ENCODE measurements around the gene HIVEP3.

The HIVEP3 gene

DNA sequence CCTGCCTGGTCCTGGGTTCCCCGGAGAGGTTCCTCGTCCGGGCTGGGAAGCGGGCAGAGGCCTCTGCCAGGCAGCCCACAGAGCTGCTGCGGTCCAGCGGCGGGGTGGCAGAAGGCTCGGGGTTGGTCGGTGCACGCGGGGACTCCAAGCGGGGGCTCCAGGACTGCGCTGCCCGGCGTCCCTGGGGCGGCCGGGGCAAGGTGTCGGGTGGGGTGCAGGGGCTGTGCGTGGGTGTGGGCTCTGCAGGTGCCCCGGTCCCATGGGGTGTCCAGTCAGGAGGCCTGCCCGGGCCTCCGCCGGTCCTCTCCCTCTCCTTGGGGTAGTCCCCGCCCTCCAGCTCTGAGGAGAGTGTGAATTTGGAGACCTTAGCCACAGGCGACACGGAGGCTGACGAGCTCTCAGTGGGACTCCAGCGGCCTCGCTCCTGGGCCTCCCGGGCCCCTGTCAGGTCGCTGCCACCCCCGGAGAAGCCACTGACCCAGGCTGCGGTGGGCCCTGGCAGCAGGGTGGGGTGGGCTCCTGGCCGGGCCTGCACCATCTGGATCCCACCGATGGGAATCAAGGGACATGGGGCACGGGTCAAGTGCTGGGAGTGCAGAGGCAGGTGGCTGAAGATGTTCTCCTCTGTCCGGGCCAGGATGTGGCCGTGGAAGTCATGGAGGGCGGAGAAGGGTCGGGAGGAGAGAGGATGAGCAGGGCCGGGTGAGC, 408.0 kb downstream of the HIVEP3 start:
- DNase-seq (ENCODE audit: low read depth in 2 of 2, low spot score in 1 of 2) = no peak

DNA sequence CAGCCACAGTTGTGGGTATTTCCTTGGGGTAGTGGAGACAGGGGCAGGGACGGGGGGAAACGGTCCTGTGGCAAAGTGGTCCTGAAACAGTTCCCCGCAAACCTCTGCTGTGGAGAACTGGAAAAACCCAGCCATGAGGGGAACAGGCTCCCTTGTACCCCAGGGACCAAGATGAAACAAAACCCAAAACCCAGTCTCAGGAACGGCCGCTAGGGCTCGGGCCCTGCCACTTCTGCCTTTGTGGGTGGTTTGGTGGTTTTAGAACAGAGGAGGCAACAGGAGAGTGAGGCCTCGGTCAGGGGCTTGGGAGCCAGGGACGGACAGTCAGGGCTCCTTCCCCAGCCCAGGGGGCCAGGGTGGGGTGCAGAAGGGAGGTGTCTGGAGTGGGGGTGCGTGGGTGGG, 409.5 kb downstream of the HIVEP3 start:
- DNase-seq (ENCODE audit: low read depth in 2 of 2, low spot score in 1 of 2) = no peak

DNA sequence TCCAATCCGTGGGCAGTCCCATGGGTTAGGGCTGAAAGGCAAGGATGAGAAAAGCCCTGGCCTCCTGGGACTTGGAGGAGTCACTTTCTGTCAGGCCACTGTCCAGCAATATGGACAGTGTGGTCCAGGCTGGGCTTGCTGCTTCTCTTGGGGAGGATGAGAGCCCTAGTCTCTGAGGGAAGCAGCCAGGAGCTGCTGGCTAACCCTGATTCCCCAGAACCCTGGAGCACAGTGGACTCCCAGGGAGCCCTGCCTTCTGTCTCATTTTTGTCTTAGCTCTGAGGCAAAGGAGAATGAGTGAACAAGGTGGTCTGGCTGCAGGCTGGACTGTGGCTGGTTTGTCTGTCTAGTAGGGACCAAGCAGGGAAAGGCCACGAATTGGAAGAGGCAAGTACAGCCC, 410.4 kb downstream of the HIVEP3 start:
- no peak for DNase-seq (ENCODE audit: low read depth in 2 of 2, low spot score in 1 of 2)

DNA sequence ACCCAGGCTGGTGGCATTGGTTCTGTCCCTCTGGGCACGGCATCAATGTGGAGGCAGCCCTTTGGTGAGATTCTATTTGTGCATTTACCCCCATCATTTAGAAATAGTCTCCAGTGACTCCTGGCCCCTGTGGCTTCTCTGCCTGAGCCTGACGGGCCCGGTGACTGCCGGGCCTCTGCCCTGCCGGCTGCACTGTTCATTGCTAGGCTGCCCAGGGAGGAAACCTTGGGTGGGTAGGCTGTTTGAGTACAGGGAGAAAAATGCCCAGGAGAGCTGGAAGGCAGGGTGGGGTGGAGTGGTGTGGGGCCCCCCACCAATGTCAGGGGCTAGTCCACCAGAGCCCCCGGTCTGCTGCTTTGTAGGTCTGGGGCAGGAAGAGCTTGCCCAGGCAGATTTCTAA, 410.9 kb downstream of the HIVEP3 start:
- DNase-seq (ENCODE audit: low read depth in 2 of 2, low spot score in 1 of 2) = no peak

DNA sequence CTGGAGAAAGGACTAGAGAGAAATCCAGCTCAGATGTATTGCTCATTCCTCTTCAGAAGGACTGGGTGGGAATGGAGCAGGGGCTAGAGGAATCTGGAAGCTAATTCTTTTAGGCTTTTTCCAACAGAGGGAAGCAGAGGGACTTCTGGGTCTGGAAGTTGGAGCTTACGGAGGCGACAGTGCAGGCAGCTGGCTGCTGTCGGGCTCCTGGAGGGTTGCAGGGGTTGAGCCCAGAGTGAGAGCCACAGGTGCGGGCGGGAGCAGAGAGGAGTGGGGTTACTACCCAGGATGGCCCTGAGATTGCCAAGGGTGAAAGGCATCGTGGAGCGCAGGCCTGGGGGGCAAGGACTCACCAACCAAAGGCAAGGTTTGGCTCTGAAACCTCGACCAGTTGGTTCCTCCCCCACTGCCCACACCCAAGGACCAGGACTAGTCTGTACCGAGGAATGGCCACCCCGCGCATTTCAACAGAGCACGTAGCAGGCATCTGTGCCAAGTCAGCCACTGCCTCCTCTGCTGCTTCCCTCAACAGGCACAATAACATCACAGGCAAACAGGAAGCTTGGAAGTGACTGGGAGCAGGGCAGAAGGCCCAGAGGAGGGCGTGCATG, 411.5 kb downstream of the HIVEP3 start:
- DNase-seq (ENCODE audit: low read depth in 2 of 2, low spot score in 1 of 2) = no peak

DNA sequence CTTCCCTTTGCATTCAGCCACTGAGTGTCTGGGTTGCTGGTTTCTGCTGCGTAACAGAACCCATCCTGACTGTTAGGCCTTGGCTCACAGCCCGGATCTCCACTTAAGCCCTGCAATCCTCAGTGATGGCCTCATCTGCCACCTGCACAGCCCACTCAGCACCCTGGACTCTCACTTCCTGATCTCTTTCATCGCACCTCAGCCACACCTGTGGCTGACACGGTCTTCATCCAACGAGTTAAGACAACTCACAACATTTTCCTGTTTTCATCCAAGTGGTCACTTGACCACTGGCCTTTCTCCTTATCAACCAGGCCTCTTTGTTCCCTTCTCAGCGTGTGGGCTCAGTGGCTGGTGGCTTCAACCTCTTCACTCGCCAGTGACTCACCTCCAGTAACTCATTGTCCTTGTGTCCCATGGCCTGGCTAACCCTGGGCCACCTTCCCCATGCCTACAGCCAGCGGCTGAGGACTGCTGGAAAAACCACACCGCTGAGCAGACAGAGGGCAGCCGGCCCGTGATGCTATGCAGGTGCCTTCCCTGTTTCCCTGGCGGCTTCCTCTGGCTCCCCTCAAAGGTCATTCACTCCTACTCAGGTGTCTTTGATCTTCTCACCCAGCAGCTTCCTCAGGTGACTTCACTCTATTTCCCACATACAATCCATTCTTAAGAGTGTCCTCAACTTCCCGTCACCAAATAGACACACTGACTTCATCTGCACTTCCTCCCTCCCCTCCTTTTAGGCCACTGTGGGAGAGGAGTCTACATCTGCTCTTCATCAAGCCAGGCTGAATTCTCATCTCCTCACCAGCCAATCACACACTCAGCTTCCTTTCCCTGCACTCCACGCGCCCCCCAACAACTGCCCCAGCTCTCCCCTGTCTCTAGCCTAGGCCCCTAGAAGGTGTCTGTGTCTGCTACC, 414.3 kb downstream of the HIVEP3 start:
- no peak for DNase-seq (ENCODE audit: low read depth in 2 of 2, low spot score in 1 of 2)

DNA sequence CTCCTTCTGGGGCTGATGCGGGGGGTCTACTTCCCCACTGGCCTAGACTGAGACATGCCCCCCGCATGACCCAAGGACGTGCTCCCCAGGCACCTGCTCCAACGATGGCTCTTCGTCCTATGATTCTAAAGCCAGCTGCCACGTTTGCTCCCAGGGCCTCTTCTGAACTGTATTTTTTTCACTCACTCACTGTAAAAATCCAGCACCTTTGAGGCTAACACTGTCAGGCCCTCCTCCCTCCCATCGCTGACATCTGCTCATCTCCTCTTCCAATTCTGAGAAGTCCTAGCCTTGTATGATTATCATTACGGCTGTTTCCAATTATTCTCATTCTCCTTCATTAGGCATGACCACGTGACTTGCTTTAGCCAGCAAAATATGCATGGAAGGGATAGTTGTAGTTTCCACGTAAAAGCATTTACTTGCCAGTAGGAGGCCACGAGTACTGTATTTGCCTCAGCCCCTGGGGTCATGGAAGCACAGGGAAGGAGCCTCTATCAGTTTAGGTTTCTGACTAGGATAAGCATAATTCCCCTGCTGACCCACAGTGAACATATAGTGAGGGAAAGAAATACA, 415.1 kb downstream of the HIVEP3 start:
- no peak for DNase-seq (ENCODE audit: low read depth in 2 of 2, low spot score in 1 of 2)

DNA sequence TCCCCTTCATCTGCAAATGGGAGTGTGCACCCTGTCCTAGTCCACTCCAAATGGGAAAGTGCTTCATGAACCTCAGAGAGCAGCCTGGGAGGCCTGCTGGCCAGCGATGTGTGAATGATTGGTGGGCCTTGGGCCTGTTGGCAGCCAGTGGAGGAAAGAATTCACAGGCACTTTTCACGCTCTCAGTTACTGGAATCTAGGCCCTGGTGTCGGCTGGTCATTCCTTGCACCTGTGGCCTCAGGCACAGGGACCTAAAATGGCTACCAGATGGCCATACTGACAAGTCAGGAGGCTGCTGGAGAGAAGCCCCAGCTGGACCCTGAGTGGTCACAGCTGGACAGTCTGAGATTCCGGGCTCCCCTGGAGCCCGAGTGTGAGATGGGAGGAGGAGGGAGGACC, 415.8 kb downstream of the HIVEP3 start:
- no peak for DNase-seq (ENCODE audit: low read depth in 2 of 2, low spot score in 1 of 2)

DNA sequence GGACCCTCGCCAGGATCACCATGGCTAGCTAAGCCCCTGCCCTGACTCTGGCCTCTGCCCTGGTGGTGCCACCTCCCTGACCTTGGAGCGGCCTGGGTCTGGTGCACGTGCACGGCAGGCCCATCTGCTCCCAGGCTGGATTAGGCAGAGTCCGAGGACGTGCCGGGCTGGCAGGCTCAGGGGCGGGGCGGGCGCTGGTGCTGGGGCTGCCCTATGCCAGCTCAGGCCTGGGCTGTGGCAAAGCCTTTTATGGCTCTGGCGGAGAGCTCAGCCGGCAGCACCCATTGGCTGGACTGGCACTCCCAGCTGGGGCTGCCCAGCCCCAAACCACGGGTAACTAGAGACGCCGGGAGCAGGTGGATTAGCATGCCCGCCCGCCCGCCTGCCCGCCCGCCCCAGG, 417.1 kb downstream of the HIVEP3 start:
- no peak for DNase-seq (ENCODE audit: low read depth in 2 of 2, low spot score in 1 of 2)

DNA sequence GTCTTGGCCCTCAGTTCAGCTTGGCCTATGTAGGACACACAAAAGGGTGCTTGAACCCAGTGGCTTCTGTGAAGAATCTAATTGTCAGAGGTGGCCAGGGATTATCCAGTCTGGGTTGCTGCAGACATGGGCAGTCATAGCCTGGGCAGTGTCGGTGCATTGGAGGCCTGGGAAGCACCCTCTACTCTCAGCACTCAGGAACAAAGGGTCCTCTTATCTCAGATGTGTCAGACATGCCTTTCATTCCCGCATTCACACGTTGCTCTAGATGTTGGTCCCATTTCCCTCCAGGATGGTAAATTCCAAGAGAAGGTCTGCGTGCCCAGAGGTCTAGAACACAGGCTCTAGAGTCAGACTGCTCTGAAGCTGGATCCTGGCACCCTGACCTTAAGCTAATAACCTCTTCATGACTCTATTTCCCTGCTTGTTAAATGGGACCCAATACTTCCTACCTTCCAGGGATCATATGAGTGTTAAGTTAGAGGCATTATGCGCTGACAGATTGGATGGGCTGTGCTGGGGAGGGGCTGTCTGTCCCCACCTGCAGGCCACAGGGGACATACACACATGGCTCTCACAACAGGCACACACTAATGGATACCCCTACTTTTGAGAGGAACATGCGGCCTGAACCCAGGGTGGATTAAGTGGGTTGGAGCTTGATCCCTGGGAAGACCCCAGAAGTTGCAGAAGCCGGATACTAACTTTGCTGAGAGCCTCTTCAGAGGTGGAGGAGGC, 417.8 kb downstream of the HIVEP3 start:
- no peak for DNase-seq (ENCODE audit: low read depth in 2 of 2, low spot score in 1 of 2)

DNA sequence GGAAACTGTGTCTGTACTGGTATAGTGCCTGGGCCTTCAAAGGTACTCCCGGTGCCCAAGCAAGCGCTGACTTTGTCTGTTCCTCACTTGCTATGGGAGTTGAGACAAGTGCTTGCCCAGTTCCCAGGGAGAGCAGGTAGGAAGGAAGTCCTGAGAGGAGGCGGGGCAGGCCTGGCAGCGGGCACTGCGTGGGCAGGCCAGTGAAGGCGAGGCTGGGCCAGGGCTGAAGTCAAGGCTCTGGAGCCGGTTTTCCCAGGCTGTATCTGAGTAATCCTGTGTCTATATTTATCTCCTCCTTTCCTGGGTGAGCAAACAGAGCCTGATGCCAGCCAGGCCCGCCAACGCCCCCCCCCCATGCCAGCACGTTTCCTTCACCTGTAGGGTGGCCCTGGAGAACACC, 418.3 kb downstream of the HIVEP3 start:
- no peak for DNase-seq (ENCODE audit: low read depth in 2 of 2, low spot score in 1 of 2)

DNA sequence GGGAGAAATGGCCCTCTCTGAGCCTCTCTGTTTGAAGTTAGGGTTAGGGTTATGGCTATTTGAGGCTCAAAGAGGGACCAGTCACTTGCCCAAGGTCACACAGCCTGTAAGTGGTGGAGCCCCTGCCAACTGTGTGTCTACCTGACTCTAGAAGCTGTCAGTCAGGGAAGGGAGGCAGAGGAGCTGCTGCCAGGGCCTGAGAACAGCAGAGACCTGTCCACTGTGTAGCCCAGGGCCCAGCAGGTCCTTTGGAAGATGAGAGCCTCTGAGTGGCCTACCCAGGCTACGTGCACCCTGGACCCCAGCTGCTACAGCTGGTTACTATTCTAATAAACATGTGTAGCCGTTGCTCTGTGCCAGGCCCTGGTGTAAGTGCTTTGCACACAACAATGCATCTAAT, 419.1 kb downstream of the HIVEP3 start:
- DNase-seq (ENCODE audit: low read depth in 2 of 2, low spot score in 1 of 2) = no peak

DNA sequence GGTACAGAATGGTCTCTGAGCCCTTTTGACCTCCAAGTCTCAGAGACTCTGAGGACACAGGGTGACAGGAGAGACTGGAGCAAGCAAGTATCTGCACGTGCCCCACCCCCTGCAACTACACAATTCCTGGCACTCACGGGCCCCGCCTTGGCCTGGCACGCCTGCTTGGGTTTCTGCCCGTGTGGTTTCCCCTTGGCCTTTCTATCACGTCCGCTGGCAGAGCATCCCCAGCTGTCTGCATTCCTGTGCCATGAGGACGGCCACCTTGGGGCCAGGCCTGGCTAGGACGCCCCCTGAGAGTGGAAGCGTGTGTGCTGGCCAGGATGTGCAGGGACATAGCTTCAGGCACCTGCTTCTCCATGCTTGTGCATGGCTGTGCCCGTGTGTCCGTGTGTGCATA, 419.9 kb downstream of the HIVEP3 start:
- DNase-seq (ENCODE audit: low read depth in 2 of 2, low spot score in 1 of 2) = no peak

DNA sequence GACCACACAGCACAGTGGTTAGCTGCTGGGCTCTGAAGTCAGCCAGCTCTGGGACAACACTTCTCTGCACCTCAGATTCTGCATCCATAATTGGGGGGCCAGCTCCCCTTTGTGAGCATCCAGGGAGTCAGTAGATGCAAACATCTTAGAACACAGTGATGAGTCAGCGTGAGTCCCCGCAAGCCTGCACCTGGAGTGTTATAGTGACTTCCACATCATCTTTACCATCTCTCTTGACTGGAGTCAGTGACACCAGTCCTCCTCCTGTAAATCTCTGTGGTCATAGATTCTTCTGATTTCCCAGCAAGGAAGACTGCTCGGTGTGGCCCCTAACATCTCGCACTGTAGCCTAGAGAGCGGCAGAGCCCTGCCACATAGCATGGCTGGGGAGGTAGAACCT, 420.3 kb downstream of the HIVEP3 start:
- DNase-seq (ENCODE audit: low read depth in 2 of 2, low spot score in 1 of 2) = no peak

DNA sequence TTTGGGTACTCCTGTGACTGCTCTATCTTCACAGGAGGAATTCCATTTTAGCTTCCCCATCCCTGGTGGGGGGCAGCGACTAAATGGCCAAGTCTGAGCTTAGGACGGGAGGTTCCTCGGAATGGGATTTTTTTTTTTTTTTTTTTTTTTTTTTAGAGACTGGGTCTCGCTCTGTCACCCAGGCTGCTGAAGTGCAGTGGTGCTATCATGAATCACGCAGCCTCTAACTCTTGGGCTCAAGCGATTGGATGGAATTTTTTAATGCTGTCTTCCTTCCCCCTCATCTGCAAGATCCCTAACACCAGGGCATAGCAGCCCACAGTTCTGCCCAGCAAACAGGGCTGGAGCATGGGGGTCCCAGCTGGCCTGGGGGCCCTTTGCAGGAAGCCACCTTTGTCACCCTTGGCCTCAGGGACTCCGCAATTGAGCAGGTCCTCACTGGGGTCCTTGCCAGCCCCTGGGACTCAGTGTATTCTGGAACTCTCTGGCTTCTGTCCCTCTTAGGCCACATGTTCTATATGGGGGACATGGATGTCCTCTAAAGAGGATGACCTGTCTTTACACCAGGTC, 421.2 kb downstream of the HIVEP3 start:
- DNase-seq (ENCODE audit: low read depth in 2 of 2, low spot score in 1 of 2) = no peak

DNA sequence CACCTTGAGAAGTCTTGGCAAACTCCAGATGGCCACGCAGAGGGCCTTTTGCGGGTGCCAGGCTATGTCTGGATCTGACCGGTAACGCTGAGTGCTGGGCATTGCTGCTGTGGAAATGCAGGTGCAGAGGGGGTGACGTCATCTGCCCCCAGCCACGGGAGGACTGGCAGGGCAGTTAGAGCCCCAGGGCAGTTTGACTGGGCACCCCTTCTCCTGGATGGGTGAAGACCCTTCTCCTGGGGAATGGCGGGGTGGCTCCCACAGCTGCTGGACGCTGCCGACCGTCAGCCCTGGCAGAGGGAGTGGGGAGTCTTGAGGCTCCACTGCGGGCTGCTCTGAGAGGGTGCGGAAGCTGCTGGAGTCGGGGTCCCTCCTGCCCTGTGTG, 421.7 kb downstream of the HIVEP3 start:
- DNase-seq (ENCODE audit: low read depth in 2 of 2, low spot score in 1 of 2) = no peak

DNA sequence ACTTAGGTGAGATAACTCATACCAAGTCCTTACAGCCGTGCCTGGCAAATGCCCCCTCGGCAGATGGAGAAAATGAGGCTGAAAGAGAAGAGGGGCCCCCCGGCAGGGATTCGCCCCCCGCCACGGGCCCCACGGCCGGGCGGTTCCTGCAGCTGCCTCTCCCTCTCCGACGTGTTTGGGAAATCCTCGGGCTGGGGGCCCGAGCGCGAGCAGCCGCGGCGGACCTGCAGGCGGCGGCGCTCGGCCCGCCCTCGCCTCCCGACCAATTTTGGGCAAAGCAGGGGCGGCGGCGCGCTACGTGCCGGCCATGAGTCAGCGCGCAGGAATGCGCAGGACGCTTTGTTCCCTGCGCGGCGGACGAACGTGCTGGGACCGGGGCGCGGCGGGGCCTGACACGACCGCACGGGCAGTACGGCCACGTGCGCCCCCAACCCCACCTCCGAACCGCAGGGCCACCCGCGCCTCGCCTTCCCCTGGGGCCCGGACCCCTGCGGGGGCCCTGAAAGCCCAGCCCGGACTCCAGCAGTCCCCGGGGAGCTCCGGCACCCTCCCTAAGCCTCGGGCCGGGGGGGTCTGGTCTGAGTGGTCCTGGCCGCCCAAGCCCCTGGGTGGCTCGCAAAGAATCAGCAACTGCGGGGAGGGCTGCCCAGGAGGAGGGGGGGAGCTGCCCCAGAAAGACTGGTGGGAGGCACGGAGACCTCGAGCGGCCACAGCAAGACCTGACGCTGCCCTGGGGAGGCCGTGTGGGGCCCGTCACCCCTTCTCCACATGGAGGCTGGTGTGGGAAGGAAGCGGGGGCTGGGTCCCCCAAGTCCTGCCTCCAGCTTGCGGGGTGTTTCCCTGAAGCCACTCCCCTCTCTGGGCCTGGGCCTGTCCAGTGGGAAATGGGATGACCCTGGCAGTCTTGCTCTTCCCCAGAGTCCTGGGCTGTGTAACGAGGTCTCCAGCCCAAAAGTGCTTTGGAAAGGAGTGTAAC, 422.4 kb downstream of the HIVEP3 start:
- no peak for DNase-seq (ENCODE audit: low read depth in 2 of 2, low spot score in 1 of 2)

DNA sequence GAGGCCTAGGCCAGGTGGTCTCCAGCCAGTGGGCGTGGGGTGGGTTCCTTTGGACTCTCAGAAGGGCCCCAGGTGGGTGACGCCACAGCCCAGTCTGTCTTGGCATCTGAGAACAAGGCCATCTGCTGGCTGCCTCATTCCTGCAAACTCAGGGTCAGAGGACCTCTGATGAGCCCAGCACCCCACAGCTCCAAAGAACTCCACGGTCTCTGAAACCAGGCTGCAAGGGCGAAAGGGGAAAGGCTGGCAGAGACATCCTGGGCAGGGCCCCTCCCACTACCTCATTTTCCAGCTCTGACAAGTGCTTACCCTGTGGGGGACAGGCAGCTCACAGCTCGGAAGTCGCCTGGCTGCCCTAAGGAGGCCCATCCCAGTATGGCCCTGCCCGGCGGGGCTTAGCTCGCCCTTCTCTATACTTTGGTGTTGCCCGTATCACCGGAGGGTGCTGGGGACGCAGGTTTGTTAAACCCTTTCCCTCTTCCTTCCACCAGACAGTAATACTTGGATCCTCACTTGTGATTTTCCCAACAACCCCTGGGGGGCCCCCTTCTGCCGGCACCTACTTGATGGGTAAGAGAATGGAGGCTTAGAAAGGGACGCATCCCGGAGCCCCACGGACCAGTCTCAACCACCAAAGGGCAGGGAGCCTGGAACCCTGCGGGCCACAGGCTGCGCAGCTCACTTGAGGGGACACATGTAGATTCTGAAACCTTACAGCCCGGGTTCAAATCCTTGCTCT, 423.3 kb downstream of the HIVEP3 start:
- no peak for DNase-seq (ENCODE audit: low read depth in 2 of 2, low spot score in 1 of 2)
